NCI-H187 treated with DMSO at 0.1 percent for 48 hours (cell line): ENCODE results near the gene RHOF.

Source experiments
- DNase-seq: peaks from one replicate; lab custom pipeline; 2025; lab: John Stamatoyannopoulos, UW

The RHOF gene

DNA sequence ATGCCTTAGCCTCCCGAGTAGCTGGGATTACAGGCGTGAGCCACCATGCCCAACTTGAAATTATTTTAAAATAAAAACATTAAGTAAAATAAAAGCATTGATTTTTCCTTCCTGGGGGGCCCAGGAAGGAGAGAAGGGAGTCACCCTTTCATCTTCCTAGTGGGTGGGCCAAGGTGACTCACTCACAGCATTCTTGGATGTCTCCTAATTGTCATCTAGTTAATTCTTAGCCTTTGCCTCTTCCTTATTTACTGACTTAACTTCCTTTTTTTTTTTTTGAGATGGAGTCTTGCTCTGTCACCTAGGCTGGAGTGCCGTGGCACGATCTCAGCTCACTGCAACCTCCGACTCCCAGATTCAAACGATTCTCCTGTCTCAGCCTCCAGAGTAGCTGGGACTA, 51.7 kb downstream of the RHOF start:
- DNase-seq: no peak

DNA sequence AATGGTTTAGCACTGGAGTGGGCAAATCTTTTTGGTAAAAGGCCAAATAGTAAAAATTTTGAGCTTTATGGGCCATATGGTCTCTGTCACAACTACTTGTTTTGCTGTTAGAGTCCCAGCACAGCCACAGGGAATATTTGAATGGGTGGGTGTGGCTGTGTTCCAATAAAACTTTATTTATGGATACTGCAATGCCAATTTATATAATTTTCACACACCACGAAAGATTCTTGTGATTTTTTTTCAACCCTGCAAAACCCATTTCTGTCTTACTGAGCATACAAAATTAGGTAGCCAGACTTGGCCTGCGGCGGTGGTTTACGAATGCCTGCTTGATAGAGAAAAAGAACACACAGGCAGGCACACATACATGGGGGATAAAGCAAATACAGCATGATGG, 52.6 kb downstream of the RHOF start:
- no peak for DNase-seq

DNA sequence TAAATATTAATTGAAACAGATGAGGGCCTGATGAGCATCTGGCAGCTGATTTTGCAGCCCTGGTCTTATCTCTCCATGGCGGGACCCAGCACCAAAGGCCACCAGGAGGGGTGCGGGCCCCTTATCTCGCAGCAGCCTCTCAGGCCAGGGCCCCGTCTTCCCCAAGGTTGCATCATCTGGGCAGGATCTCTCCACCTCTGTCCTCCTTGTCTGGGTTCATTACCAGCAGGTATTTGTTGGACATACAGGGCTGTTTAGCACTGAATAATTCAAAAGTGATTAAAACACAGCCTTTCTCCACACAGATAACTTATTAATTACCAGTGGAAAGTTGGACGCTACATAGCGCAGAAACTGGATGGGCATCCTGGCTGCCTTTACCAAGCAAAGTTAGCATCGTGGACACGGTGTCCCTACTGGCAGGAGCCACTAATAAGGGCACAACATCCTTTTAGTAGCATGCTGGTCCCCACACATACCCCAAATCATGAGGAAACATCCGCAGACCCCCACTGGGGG, 55.1 kb downstream of the RHOF start:
- no peak for DNase-seq

DNA sequence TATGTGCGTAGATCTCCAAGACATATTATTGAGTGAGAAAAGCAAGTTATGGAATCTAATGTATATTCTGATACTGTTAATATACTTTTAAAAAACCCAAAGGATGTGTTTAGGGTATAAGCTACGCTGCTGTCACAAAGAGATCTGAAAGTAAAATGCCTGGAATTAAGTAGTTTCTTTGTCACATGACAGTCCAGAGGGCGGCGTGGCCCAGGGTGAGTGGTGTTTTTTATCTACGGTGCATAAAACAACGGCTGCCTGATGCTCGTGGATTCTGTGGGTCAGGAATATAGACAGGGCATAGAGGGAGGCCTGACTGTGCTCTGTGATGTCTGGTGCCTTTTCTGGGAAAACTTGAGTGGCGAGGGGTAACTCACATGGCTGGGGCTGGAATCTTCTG, 59.6 kb downstream of the RHOF start:
- no peak for DNase-seq

DNA sequence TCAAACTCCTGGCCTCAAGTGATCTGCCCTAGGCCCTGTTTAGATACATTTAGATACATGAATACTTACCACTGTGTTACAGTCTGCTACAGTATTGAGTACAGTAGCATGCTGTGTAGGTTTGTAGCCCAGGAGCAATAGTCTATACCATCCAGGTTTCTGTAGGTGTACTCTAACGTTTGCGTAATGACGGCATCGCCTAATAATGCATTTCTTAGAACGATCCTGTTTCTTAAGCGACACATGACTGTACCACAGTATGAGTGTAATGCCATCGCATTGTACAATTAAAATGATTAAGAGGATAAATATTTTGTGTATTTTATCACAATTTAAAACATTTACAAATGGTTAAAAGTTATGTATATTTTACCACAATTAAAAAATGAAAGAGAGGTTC, 62.0 kb downstream of the RHOF start:
- DNase-seq: no peak

DNA sequence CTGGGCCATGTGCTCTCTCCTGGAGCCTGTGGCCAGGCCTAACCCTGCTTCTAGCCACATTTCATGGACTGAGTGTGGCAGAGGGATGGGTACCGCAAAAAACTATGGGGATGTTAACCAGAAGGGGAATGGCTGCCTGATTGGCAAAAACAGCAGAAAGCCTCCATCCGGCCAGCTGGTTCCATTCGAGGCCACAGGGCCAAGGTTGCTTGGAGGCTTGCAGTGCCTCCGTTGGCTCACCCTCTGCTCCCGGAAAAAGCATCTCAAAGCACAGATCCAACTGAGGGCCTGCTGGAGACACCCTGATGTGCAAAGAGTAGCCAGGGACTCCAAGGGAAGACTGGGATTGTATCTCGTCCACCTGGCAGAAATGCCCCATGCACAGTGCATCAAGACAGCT, 64.5 kb downstream of the RHOF start:
- DNase-seq: no peak
